Activated CD8-positive, alpha-beta T cell treated with anti-CD3 and anti-CD28 coated beads for 36 hours (primary cell): ENCODE measurements around the gene ARHGAP9. TPM values are rescaled to one million over a fixed set of nuclear protein-coding genes. Genes with fewer than 3 reads are reported as not detected.
"Not testable (repeated sequence)": the region's sequence is repeated elsewhere in the genome, so short reads cannot be mapped to it uniquely, and the experiment has no call there.

Experiments
- ATAC-seq: fragments of 200-7000 bp; cut with Tn5 transposase; one replicate; pipeline ENCODE4 v1.10.0; 2021; ENCODE audit warnings: mild to moderate bottlenecking, moderate library complexity
- CTCF ChIA-PET: fragments of 350-600 bp; sonication (Branson Sonifier 250); formaldehyde crosslinking; loops from one replicate; lab custom pipeline; 2021; ENCODE audit warnings: antibody characterized with exemption; lab: Charles Lee
- POLR2A ChIA-PET: fragments of 350-600 bp; sonication (Branson Sonifier 250); formaldehyde crosslinking; loops from one replicate; lab custom pipeline; 2021; ENCODE audit warnings: antibody characterized with exemption; lab: Charles Lee
- DNase-seq: peaks from one replicate; pipeline ENCODE4 v3.0.0-alpha.2; 2020
- H3K27ac Mint-ChIP-seq: one replicate; pipeline ENCODE4 v1.8.0; 2021; ENCODE audit warnings: mild to moderate bottlenecking, mixed read lengths
- H3K27me3 Mint-ChIP-seq: one replicate; pipeline ENCODE4 v1.8.0; 2021; ENCODE audit warnings: mixed read lengths
- H3K36me3 Mint-ChIP-seq: one replicate; pipeline ENCODE4 v1.8.0; 2021; ENCODE audit warnings: low read depth, mixed read lengths
- H3K4me1 Mint-ChIP-seq: one replicate; pipeline ENCODE4 v1.8.0; 2021; ENCODE audit warnings: low read depth, mixed read lengths
- H3K4me3 Mint-ChIP-seq: one replicate; pipeline ENCODE4 v1.8.0; 2021; ENCODE audit warnings: mild to moderate bottlenecking, moderate library complexity, mixed read lengths
- H3K9me3 Mint-ChIP-seq: one replicate; pipeline ENCODE4 v1.8.0; 2021; ENCODE audit warnings: mixed read lengths
- CTCF ChIP-seq: fragments of 200-600 bp; IDR thresholded peaks from one replicate; pipeline ENCODE4 v1.8.0; 2022; ENCODE audit warnings: antibody characterized with exemption, mild to moderate bottlenecking
- intact Hi-C: fragments of 100-400 bp; cut with micrococcal nuclease; formaldehyde crosslinking; loops from one replicate; pipeline ENCODE4 v1.10.0; 2022
- total RNA-seq, 2 experiments: library from RNA; stranded (reverse); gene quantifications; one replicate each; pipeline ENCODE4 v1.2.3, GENCODE V29; 2021

Gene ARHGAP9
- total RNA-seq, 2 experiments from 2014 or later: 125 to 128 TPM

- ATAC-seq: no peak
- H3K27ac Mint-ChIP-seq: no peak overlapping the region
These were observed 33.2 kb downstream of the ARHGAP9 start for GRCh38 chr12:57446292-57446960.

GRCh38 chr12:57444744-57445143 lies 34.9 kb downstream of the ARHGAP9 start:
- Mint-ChIP-seq H3K4me1 (no peaks in the 10 kb centered on the region), H3K36me3 (peaks cover 3% of the 10 kb centered on the region), H3K27ac (no peak overlapping the region), H3K9me3 (no peaks in the 10 kb centered on the region), H3K27me3 (peaks cover 3% of the 10 kb centered on the region), H3K4me3 (no peak overlapping the region)
- ChIA-PET CTCF (interaction anchor here (0.9 to 4.3 kb wide), 4 partner anchors 8 to 14 kb away, joined by 4 to 26 read pairs (median 10); partner anchors contain the start of genes INHBC and INHBE), POLR2A (interaction anchor here (1.2 kb wide), 1 partner anchor 8 kb away, joined by 3 read pairs; no protein-coding TSS in a partner anchor)
- TF ChIP-seq CTCF: no peak
- DNase-seq (no peak), ATAC-seq (no peak)
- intact Hi-C loops: no loop called here

More at GRCh38 chr12:57446292-57446960, 33.2 kb downstream of the ARHGAP9 start:
- no peaks in the 10 kb centered on the region for H3K27me3 Mint-ChIP-seq
- no peaks in the 10 kb centered on the region for H3K4me1 Mint-ChIP-seq
- peaks cover 3% of the 10 kb centered on the region for H3K36me3 Mint-ChIP-seq
- no peaks in the 10 kb centered on the region for H3K9me3 Mint-ChIP-seq
- no peak overlapping the region for H3K4me3 Mint-ChIP-seq
- POLR2A ChIA-PET: no interaction called here
- CTCF ChIA-PET: interaction anchor here (1.4 to 4.3 kb wide), 3 partner anchors 9 to 204 kb away, joined by 3 to 26 read pairs (median 6); partner anchors contain the start of gene INHBE
- no peak for TF ChIP-seq CTCF
- no peak for DNase-seq
- intact Hi-C loops: no loop called here

GRCh38 chr12:57444337-57444736 lies 35.3 kb downstream of the ARHGAP9 start:
- ATAC-seq, intact Hi-C loops, H3K9me3 Mint-ChIP-seq, DNase-seq, H3K27ac Mint-ChIP-seq, H3K4me1 Mint-ChIP-seq, H3K4me3 Mint-ChIP-seq, H3K27me3 Mint-ChIP-seq, H3K36me3 Mint-ChIP-seq: not testable (repeated sequence)
- CTCF ChIA-PET: interaction anchor here (0.9 to 4.3 kb wide), 4 partner anchors 8 to 14 kb away, joined by 4 to 26 read pairs (median 10); partner anchors contain the start of genes INHBC and INHBE
- POLR2A ChIA-PET: interaction anchor here (1.2 kb wide), 1 partner anchor 8 kb away, joined by 3 read pairs; no protein-coding TSS in a partner anchor

GRCh38 chr12:57441846-57442427 lies 37.7 kb downstream of the ARHGAP9 start:
- no peak overlapping the region for H3K4me3 Mint-ChIP-seq
- ATAC-seq: no peak
- ChIA-PET POLR2A (interaction anchor here (0.6 kb wide), 1 partner anchor 17 kb away, joined by 3 read pairs; no protein-coding TSS in a partner anchor), CTCF (interaction anchor here (0.9 to 2.6 kb wide), 3 partner anchors 12 to 17 kb away, joined by 3 to 11 read pairs (median 3); no protein-coding TSS in a partner anchor)
- TF ChIP-seq CTCF: no peak
- no peak for DNase-seq
- peaks cover 3% of the 10 kb centered on the region for H3K27me3 Mint-ChIP-seq
- no peaks in the 10 kb centered on the region for H3K4me1 Mint-ChIP-seq
- H3K27ac Mint-ChIP-seq: no peak overlapping the region
- no peaks in the 10 kb centered on the region for H3K9me3 Mint-ChIP-seq
- H3K36me3 Mint-ChIP-seq: peaks cover 3% of the 10 kb centered on the region
- intact Hi-C loops: no loop called here

- intact Hi-C loops, H3K27me3 Mint-ChIP-seq, DNase-seq, H3K36me3 Mint-ChIP-seq, H3K9me3 Mint-ChIP-seq, ATAC-seq, H3K27ac Mint-ChIP-seq, POLR2A ChIA-PET, H3K4me3 Mint-ChIP-seq, H3K4me1 Mint-ChIP-seq: not testable (repeated sequence)
- CTCF ChIA-PET: interaction anchor here (2.6 kb wide), 1 partner anchor 12 kb away, joined by 11 read pairs; no protein-coding TSS in a partner anchor
These were observed 38.3 kb downstream of the ARHGAP9 start for GRCh38 chr12:57441393-57441792.
